Ovary (tissue), 9 donors: ENCODE data around the gene CLTB. TPM values are rescaled to one million over a fixed set of nuclear protein-coding genes. Genes with fewer than 3 reads are reported as not detected.
"Not testable (repeated sequence)": the region's sequence is repeated elsewhere in the genome, so short reads cannot be mapped to it uniquely, and the experiment has no call there.

Experiments
- DNase-seq, 5 donors: peaks; one replicate each; pipeline ENCODE4 v3.0.0-alpha.2; 2019 to 2020
- H3K27ac ChIP-seq, 2 donors: fragments of 200-600 bp; one replicate each; pipeline versions ENCODE4 v1.5.1 to v1.8.0; 2019 to 2022
- H3K27me3 ChIP-seq: fragments of 200-600 bp; one replicate; pipeline ENCODE4 v1.8.0; 2022
- H3K36me3 ChIP-seq: fragments of 200-600 bp; sonication (generic); one replicate; pipeline ENCODE4 v1.5.1; 2019
- H3K4me1 ChIP-seq: one replicate; pipeline ENCODE4 v1.8.1; 2013; ENCODE audit warnings: mild to moderate bottlenecking, moderate library complexity; ENCODE audit not compliant: insufficient read depth
- H3K4me3 ChIP-seq: fragments of 200-600 bp; sonication (generic); one replicate; pipeline ENCODE4 v1.5.1; 2017
- H3K9me3 ChIP-seq, 2 donors: fragments of 200-600 bp in 1 of 2; sonication (generic) in 1 of 2; one replicate each; pipeline versions ENCODE4 v1.5.1 to v1.8.1; 2013 to 2019; ENCODE audit warnings: mild to moderate bottlenecking in 1 of 2, moderate library complexity in 1 of 2
- EP300 ChIP-seq: sonication (generic); formaldehyde crosslinking; IDR thresholded peaks from one replicate; pipeline ENCODE4 v1.6.1; 2017; ENCODE audit warnings: antibody characterized with exemption
- POLR2A ChIP-seq: fragments of 450-650 bp; IDR thresholded peaks from one replicate; pipeline ENCODE4 v1.6.1; 2017; ENCODE audit warnings: antibody characterized with exemption, mild to moderate bottlenecking, moderate library complexity
- WGBS, 3 donors: extraction: QIAGEN DNeasy Blood & Tissue Kit in 1 of 3; methylation state at CpG; one replicate each; pipeline versions ENCODE4 v1.1.5 to v1.1.7; 2013 to 2017; 5-methylcytosine and 5-hydroxymethylcytosine counted together
- intact Hi-C, 4 donors: fragments of 100-400 bp; cut with DNase I; formaldehyde crosslinking; loops; one replicate each; pipeline versions ENCODE4 v1.11.0 to v1.15.1; 2022 to 2023
- polyA plus RNA-seq, 2 donors: library from polyadenylated mRNA; stranded (reverse); fragments of 200-250 nt in 1 of 2; fragments of 350-450 nt in 1 of 2; fragmentation: Illumina TruSeq in 1 of 2; extraction: RNeasy Lipid Tissue Mini Kit (QIAGEN cat#74804) in 1 of 2; gene quantifications; one replicate each; pipeline ENCODE4 v1.2.3, GENCODE V29; 2013 to 2014
- total RNA-seq, 7 donors: library from RNA; depleted of rRNA in 2 of 7; stranded (reverse); fragments of >200 nt in 2 of 7; fragmentation: NEBNext Ultra II Directional in 3 of 7; extraction: Animal tissue kit (Norgen Biotek cat#: 25700) in 3 of 7; gene quantifications; one replicate each; pipeline versions ENCODE4 v1.1.0 to v1.2.4, GENCODE V29; 2016 to 2023
- TF ChIP-seq, protein P1 (sequence below), 3 donors: fragments of 450-650 bp in 2 of 3; fragments of 200-600 bp in 1 of 3; IDR thresholded peaks; one replicate each; pipeline versions ENCODE4 v1.5.1 to v1.8.0; 2016 to 2022; ENCODE audit warnings: antibody characterized with exemption in 3 of 3, mild to moderate bottlenecking in 1 of 3
- donor health status: DM: no; HTN: no; CAD: no; lungs with moderate emphysema.
- donor health status: DM: no; HTN: no; CAD: no.
- donor health status: Bipolar disorder and iron deficiency.
- donor health status: DM: yes; HTN: yes; CAD: no.
- donor health status: DM: no; HTN: no; CAD: no.
- donor health status: DM: yes; HTN: yes; CAD: no.

Gene CLTB
- total and polyA plus RNA-seq, 9 donors, result 35.9 to 138 (median 112) TPM

- Histone ChIP-seq H3K4me3 (no peak overlapping the region), H3K9me3 (no peaks in the 10 kb centered on the region), H3K36me3 (no peaks in the 10 kb centered on the region), H3K27ac (no peak overlapping the region), H3K27me3 (no peaks in the 10 kb centered on the region), H3K4me1 (peaks cover 3% of the 10 kb centered on the region)
- TF ChIP-seq, protein P1, sequence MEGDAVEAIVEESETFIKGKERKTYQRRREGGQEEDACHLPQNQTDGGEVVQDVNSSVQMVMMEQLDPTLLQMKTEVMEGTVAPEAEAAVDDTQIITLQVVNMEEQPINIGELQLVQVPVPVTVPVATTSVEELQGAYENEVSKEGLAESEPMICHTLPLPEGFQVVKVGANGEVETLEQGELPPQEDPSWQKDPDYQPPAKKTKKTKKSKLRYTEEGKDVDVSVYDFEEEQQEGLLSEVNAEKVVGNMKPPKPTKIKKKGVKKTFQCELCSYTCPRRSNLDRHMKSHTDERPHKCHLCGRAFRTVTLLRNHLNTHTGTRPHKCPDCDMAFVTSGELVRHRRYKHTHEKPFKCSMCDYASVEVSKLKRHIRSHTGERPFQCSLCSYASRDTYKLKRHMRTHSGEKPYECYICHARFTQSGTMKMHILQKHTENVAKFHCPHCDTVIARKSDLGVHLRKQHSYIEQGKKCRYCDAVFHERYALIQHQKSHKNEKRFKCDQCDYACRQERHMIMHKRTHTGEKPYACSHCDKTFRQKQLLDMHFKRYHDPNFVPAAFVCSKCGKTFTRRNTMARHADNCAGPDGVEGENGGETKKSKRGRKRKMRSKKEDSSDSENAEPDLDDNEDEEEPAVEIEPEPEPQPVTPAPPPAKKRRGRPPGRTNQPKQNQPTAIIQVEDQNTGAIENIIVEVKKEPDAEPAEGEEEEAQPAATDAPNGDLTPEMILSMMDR (IDR thresholded peaks at IDR 0.05), result no peak
- TF ChIP-seq EP300, result no peak
- no peak for TF ChIP-seq POLR2A
- DNase-seq, result no peak
- intact Hi-C loops, result loop anchor here in 1 of 4 donors (2.0 kb wide), 1 partner anchor 46 kb away; no protein-coding TSS in a partner anchor
- 49 to 66% (median 54%) methylated on average over 5 of the region's 5 CpGs for WGBS, 3 donors
These were observed 7.7 kb downstream of the CLTB start for GRCh38 chr5:176408590-176408989.

DNA sequence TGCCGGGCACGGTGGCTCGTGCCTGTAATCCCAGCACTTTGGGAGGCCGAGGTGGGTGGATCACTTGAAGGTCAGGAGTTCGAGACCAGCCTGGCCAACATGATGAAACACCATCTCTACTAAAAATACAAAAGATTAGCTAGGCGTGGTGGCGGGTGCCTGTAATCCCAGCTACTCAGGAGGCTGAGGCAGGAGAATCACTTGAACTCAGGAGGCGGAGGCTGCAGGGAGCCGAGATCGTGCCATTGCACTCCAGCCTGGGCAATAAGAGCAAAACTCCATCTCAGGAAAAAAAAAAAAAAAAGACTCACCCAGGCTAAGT, 8.1 kb downstream of the CLTB start:
- H3K9me3 ChIP-seq, H3K36me3 ChIP-seq, H3K27ac ChIP-seq, H3K27me3 ChIP-seq, H3K4me1 ChIP-seq, H3K4me3 ChIP-seq: not testable (repeated sequence)
- DNase-seq, result peak in 1 of 5 donors; percentile 35
- intact Hi-C loops, result loop anchor here in 1 of 4 donors (2.0 kb wide), 1 partner anchor 45 kb away; no protein-coding TSS in a partner anchor
- WGBS, 3 donors, result 69 to 80% (median 79%) methylated on average over 10 of the region's 10 CpGs

GRCh38 chr5:176407456-176408251, 8.7 kb downstream of the CLTB start:
- Histone ChIP-seq H3K9me3 (no peaks in the 10 kb centered on the region), H3K4me1 (peaks cover 3% of the 10 kb centered on the region), H3K4me3 (no peak overlapping the region), H3K27ac (no peak overlapping the region), H3K27me3 (no peaks in the 10 kb centered on the region), H3K36me3 (no peaks in the 10 kb centered on the region)
- TF ChIP-seq, protein P1 (IDR thresholded peaks at IDR 0.05), result no peak
- no peak for TF ChIP-seq POLR2A
- TF ChIP-seq EP300, result no peak
- DNase-seq, result peak in 3 of 5 donors; percentile 56 to 70 (median 64)
- 48 to 57% (median 55%) methylated on average over 6 of the region's 6 CpGs for WGBS, 3 donors
- intact Hi-C loops, result loop anchor here in 1 of 4 donors (2.0 kb wide), 1 partner anchor 45 kb away; no protein-coding TSS in a partner anchor

DNA sequence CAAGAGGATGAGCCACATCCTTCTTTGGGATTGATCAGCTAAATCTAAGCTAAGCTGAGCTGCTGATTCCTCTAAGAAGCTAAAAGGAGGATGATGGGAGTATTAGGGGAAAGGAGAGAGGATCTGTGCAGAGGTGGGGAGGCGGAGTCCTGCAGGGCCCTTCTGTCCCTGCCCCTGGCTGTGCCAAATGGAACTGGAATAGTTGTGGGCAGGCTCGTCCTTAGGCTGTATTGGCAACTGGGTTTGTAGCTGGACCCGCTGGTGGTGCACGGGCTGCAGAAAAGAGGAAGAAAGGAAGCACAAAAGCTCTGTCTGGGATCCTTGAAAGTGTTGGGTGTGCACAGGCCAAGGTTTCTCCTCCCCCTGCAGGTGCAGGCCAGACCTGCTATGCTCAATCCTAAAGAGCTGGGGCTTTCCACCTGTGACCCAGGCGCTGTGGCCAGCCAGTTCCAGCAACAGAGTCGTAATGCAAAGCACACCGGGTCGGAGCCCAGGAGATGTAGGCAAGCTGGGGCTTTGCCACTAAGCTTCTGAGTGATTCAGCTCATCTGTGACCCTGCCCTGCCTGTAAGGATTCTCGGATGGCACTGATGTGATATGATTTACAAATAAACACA, 9.8 kb downstream of the CLTB start:
- Histone ChIP-seq H3K4me1 (peaks cover 7% of the 10 kb centered on the region), H3K27ac (no peak overlapping the region), H3K4me3 (no peak overlapping the region), H3K9me3 (no peaks in the 10 kb centered on the region), H3K36me3 (no peaks in the 10 kb centered on the region), H3K27me3 (no peaks in the 10 kb centered on the region)
- no peak for DNase-seq
- intact Hi-C loops, result no loop called here
- 87% methylated on average over 9 of the region's 9 CpGs for WGBS, 3 donors
- TF ChIP-seq, protein P1 (IDR thresholded peaks at IDR 0.05), result no peak
- no peak for TF ChIP-seq EP300
- TF ChIP-seq POLR2A, result no peak
